Left renal pelvis (tissue), 4 donors: ENCODE measurements around the gene LENG8. TPM values are rescaled to one million over a fixed set of nuclear protein-coding genes. Genes with fewer than 3 reads are reported as not detected.
"Not testable (repeated sequence)": the region's sequence is repeated elsewhere in the genome, so short reads cannot be mapped to it uniquely, and the experiment has no call there.

Experiments used
- DNase-seq, 4 donors: peaks; one replicate each; pipeline ENCODE4 v3.0.0-alpha.2; 2013; ENCODE audit warnings: low read depth in 4 of 4, low spot score in 3 of 4
- polyA plus RNA-seq, 4 donors: library from polyadenylated mRNA; unstranded; fragments of 120-200 nt; gene quantifications; one replicate each; pipeline ENCODE4 v1.2.1, GENCODE V29; 2013; ENCODE audit not compliant: insufficient read length in 4 of 4

LENG8 gene
- polyA plus RNA-seq, 4 donors = 96.5 to 227 (median 138) TPM

GRCh38 chr19:54475706-54476105, 26.7 kb downstream of the LENG8 start:
- no peak for DNase-seq

GRCh38 chr19:54477650-54478049, 28.7 kb downstream of the LENG8 start:
- no peak for DNase-seq

- no peak for DNase-seq
These were observed 29.8 kb downstream of the LENG8 start for GRCh38 chr19:54478677-54479266.

GRCh38 chr19:54480051-54480450, 31.1 kb downstream of the LENG8 start:
- no peak for DNase-seq

- DNase-seq = no peak
These were observed 32.4 kb downstream of the LENG8 start for GRCh38 chr19:54481326-54481930.

- DNase-seq = no peak
These were observed 33.9 kb downstream of the LENG8 start for GRCh38 chr19:54482889-54483288.

- no peak for DNase-seq
These were observed 35.5 kb downstream of the LENG8 start for GRCh38 chr19:54484451-54484850.

GRCh38 chr19:54485851-54486250, 36.9 kb downstream of the LENG8 start:
- DNase-seq = no peak

- DNase-seq = no peak
These were observed 40.3 kb downstream of the LENG8 start for GRCh38 chr19:54489341-54489740.

- DNase-seq = no peak
These were observed 40.8 kb downstream of the LENG8 start for GRCh38 chr19:54489766-54490165.

- DNase-seq = no peak
These were observed 43.6 kb downstream of the LENG8 start for GRCh38 chr19:54492568-54492967.

GRCh38 chr19:54493056-54493455, 44.1 kb downstream of the LENG8 start:
- DNase-seq = not testable (repeated sequence)

- no peak for DNase-seq
These were observed 45.1 kb downstream of the LENG8 start for GRCh38 chr19:54493967-54494585.

- not testable (repeated sequence) for DNase-seq
These were observed 46.3 kb downstream of the LENG8 start for GRCh38 chr19:54495284-54495683.

- not testable (repeated sequence) for DNase-seq
These were observed 48.9 kb downstream of the LENG8 start for GRCh38 chr19:54497747-54498450.

GRCh38 chr19:54498451-54498772, 49.4 kb downstream of the LENG8 start:
- DNase-seq = not testable (repeated sequence)

- no peak for DNase-seq
These were observed 53.6 kb downstream of the LENG8 start, which contains the start of gene LAIR2 for GRCh38 chr19:54502518-54503048. LAIR2 (plus strand) TSS chr19:54502831; CDS start chr19:54502919, 88 bp downstream.

- DNase-seq = not testable (repeated sequence)
These were observed 56.5 kb downstream of the LENG8 start for GRCh38 chr19:54505542-54505941.

- DNase-seq = no peak
These were observed 57.1 kb downstream of the LENG8 start for GRCh38 chr19:54506079-54506478.

GRCh38 chr19:54507038-54507717, 58.2 kb downstream of the LENG8 start:
- not testable (repeated sequence) for DNase-seq

GRCh38 chr19:54507824-54508223, 58.8 kb downstream of the LENG8 start:
- DNase-seq = no peak
